ENCODE results near the gene HAT1.

HAT1 gene

DNA sequence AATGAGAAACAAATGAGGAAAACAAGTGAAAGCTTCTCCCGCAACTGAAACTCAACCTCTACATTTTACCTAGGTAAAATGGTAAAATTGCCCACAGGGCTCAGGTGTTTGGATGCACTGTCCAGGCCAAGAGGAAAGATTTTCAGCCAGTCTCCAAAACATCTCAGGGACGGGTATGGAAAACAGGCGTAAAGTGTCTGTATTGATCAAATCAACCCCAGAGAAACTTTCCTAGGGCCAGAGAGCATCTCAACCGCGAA is 361 bp upstream of the HAT1 start:
- DNase-seq (ENCODE audit: low spot score), result no peak

DNA sequence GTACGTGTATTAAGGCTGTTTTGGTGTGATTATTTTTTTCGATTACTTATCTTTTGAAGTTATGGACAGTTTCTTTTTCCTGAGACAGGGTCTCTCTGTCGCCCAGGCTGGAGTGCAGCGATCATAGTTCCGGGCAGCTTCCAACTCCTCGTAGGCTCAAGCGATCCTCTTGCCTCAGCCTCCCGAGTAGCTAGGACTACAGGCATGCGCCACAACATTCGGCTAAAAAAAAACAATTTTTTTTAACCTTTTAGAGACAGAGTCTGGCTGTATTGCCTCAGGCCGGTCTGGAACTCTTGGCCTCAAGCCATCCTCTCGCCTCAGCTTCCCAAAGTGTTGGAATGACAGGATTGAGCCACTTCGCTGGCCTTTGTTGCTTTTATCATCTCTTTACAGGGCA is 945 bp downstream of the HAT1 start:
- no peak for DNase-seq (ENCODE audit: low spot score)

DNA sequence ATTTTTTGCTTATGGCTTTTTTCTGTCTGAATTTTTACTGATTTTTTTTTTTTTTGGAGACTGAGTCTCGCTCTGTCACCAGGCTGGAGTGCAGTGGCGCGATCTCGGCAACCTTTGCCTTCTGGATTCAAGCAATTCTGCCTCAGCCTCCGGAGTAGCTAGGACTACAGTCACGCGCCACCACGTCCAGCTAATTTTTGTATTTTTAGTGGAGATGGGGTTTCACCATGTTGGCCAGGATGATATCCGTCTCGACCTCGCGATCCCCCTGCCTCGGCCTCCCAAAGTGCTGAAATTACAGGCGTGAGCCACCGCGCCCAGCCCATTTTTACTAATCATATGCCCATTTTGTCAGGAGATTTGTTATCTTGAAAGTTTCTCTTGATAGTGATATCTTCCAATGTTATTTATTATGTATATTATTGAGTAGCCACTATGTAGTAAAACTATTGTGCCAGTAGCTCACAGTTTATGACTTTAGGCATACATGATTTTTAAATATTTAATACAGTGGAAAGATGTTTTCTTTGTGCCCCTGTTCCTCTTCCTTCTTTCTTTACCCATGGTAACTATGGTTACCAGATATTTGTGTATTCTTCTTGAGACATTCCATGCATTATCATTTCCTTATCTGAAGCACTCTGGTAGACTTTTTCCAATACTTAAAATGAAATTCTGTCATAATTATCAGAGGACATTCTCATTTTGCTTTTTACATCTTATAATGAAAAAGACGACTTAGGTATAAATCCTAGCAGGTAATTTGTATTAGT is 2.1 kb downstream of the HAT1 start:
- no peak for DNase-seq (ENCODE audit: low spot score)

DNA sequence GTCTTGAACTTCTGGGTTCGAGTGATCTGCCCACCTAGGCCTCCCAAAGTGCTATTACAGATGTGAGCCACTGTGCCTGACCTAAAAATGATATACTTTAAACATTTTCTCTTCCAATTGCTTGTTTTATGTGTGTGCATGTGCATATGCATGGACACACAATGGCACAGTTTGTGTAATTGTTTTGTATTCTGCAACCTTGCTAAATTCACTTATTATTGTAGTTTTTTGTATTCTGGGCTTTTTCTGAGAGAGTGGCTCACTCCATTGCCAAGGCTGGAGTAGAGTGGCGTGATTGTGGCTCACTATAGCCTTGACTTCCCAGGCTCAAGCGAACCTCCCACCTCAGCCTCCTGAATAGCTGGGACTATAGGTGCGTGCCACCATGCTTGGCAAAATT is 8.1 kb downstream of the HAT1 start:
- DNase-seq (ENCODE audit: low spot score), result no peak

DNA sequence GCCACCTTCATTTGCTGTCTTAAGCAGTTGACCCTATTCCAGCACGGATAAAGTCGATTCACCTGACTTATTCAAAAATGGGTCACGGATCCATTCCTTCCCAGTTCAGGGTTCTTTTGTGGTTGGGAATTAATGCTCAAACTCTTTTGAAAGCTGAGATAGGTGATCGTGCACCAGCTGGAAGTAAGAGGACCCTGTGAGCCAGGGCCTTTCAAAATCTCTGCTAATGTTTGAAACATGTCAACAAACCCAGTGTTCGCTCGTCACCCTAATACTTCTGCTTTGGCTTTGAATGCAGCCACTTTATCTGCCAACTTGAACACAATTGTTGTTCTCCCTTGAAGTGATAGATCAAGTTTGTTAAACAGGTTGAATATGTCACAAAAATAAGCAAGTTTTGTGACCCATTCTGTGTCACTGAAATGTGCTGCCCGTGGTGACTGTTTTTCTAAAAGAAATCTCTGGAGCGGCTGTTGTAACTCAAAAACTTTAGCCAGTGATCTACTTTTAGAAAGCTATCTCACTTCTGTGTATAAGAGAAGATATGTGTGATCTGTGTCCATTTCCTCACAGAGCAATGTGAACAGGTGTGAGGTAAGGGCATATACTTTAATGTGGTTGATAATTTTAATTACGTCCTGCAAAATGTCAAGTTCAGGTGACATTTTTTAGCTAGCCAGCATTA is 16.9 kb downstream of the HAT1 start:
- no peak for DNase-seq (ENCODE audit: low spot score)

DNA sequence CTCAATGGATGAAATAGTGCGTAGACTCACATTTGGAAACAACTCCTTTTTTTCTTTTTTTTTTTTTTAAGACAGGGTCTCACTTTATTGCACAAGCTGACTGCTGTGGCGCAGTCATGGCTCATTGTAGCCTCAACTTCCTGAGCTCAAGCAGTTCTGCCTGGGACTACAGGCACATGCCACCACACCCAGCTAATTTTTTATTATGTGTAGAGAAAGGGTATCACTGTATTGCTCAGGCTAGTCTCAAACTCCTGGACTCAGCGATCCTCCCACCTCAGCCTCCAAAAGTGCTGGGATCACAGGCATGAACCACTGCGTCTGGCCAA is 17.4 kb downstream of the HAT1 start:
- no peak for DNase-seq (ENCODE audit: low spot score)

DNA sequence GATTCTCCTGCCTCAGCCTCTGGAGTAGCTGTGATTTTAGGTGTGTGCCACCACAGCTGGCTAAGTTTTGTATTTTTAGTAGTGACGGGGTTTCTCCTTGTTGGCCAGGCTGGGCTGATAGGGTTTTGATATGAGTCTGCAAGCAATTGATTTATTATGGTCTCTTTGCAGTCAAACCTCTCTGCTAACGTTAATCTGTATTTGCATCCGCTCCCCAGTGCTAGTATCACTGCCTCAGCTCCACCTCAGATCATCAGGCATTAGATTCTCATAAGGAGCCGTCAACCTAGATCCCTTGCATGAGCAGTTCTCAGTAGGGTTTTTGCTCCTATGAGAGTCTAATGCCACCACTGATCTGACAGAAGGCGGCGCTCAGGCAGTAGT is 19.0 kb downstream of the HAT1 start:
- DNase-seq (ENCODE audit: low spot score), result no peak

DNA sequence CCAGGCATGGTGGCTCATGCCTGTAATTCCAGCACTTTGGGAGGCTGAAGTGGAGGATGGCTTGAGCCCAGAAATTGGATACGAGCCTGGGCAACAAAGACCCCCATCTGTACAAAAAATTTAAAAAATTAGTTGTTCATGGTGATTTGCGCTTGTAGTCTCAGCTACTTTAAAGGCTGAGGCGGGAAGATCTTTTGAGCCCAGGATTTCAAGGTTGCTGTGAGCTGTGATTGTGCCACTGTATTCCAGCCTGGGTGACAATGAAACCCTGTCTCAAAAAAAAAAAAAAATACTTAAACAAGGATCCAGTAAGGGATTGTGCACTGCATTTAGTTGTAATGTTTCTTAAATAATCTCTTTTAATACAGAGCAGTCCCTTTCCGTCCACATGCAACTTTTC is 21.6 kb downstream of the HAT1 start:
- no peak for DNase-seq (ENCODE audit: low spot score)

DNA sequence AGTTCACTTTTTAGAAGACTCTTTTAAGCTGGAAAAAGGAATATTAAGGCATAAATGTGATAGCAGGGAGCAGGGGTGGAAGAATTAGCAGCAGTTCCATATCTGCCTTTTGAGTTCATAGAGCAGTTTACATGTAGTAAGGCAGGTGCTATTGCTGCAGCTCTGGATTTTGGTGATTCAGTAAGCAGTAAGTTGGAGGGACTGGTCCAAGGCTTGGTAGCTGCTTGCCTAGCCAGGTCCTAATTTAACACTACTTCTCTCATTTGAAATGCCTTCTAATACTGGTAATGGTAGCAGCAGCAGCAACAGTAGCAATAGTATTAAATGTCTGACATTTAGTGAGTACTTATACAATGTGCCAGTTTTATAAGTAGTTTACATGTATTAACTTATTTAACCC is 30.0 kb downstream of the HAT1 start:
- DNase-seq (ENCODE audit: low spot score), result no peak

DNA sequence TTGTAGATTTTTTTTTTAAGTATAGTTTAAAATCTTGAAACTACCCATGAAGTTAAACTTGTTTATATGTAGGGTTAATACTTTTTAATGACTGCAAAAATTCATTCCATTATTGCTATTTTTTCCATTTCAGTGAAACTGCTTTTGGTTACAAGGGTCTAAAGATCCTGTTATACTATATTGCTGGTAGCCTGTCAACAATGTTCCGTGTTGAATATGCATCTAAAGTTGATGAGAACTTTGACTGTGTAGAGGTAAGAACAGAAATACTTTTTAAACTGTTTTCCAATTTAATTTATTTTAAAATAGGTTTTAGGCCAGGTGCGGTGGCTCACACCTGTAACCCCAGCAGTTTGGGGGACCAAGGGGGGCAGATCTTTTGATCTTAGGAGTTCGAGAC is 30.5 kb downstream of the HAT1 start:
- DNase-seq (ENCODE audit: low spot score), result no peak

DNA sequence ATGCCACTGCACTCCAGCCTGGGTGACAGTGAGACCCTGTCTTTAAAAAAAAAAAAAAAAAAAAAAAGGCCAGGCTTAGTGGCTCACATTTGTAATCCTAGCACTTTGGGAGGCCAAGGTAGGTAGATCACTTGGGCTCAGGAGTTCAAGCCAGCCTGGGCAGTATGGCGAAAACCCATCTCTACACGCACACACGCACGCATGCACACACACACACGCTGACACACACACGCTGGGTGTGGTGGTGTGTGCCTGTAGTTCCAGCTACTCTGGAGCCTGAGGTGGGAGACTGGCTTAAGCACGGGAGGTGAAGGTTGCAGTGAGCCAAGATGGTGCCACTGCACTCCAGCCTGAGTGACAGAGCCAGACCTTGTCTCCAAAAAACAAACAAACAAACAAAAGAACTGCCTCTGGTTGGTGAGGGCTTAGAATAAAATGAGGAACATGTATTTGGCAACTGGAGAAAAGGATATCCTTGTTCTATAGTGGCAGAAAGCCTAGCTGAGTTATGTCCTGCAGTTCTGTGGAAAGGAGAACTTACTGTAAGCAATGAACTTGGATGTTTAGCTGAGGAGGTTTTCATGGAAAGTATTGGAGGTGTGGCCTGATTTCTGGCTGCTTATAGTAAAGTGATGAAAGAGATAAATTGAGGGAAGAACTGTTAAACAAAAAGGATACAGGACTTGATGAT is 34.0 kb downstream of the HAT1 start:
- peak; percentile 10 for DNase-seq (ENCODE audit: low spot score)

DNA sequence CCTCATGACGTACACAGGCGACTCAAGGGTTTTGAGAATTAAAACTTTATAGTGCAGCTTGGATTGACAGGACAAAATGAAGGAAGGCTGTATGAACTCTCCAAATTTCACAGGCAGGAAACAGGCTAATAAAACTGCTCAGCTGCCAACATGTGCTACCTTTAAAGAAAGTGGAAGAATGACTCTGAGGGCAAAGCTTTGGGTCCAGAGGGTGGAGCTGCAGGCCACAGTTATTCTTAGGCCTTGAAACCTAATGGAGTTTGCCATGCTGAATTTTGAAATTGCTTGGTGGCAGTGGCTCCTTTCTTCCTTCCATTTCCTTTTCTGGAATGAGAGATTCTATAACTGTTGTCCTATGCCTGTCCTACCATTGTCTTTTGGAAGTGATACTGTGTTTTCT is 34.8 kb downstream of the HAT1 start:
- no peak for DNase-seq (ENCODE audit: low spot score)

DNA sequence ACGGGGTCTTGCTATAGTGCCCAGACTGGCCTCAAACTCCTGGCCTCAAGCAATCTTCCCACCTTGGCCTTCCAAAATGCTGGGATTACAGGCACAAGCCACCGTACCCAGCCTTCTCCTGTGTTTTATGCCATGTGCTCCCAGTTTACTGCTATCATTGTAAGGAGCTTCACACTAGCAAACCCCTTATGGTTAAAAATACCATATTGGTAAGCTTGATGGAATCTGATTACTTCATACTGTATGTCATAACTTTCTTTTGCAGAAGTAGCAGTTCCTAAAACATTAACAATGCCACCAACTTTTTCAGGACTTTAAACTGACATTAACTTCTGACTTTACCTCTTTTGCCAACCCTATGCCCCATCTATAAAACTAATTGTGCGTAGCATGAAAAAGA is 36.2 kb downstream of the HAT1 start:
- DNase-seq (ENCODE audit: low spot score), result no peak

DNA sequence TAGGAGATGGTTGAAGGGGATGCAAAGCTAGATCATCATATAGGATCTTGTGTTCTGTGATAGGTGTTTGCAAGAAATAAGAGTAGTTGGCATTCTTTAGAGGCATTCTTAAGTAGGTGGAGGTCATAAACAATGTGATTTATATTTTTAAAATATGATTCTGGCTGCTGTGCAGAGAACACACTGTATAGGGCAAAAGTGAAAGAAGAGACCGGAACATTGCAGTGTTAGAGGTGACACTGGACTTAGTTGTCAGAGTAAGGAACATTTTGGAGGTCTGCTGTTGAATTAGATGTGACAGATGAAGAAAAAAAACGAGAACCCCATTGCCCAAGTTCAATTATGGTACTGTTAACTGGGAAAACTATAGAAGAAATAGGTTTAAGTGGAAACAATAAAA is 37.7 kb downstream of the HAT1 start:
- no peak for DNase-seq (ENCODE audit: low spot score)

DNA sequence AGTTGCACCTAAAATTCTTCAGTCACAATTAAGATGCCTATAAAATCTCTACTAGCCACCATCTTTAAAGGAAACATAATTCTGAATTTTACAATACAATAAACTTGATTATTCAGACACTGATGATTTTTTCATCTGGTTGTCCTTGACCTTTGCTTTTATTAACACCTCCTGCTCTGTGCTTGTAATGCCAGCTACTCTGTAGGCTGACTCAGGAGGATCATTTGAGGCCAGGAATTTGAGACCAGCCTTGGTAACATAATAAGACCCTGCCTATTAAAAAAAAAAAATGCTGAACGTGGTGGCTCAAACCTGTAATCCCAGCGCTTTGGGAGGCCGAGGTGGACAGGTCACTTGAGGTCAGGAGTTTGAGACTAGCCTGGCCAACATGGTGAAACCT is 38.3 kb downstream of the HAT1 start:
- DNase-seq (ENCODE audit: low spot score), result no peak

DNA sequence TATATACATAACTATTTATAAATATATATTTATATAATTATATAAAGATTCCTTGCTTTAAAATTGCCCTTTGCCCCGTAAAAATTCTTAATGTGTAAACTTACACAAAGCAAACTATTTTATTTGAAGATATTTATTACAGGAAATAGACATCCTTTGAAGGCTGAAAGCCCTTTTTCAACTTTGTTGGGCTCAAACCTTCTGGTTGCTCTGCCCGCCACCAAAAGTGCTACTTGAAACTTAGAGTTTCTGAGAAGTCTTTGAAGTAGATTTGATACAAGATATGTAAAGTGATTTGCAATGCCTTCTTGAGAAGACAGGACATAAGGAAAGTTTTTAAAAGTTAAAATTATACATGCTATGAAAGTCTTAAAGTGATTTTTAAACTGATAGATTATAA is 40.9 kb downstream of the HAT1 start:
- no peak for DNase-seq (ENCODE audit: low spot score)

DNA sequence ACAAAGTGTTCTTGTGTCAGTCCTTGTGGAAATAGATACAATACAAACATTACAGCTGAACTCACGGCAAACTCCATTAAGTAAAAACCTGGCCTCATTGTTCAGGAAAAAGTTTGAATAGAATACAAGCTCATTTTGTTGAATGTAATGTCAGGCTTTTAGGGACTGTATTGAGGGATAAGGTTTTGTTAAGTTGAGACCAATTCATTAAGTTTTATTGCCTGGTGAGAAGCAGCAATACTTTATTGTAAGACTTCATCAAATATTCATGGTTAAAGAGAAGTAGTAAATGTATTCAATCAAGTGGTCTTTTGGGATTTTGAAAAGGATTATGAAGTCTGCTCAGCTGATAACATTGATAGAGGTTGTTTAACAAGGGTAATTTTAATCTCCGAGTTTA is 42.0 kb downstream of the HAT1 start:
- no peak for DNase-seq (ENCODE audit: low spot score)

DNA sequence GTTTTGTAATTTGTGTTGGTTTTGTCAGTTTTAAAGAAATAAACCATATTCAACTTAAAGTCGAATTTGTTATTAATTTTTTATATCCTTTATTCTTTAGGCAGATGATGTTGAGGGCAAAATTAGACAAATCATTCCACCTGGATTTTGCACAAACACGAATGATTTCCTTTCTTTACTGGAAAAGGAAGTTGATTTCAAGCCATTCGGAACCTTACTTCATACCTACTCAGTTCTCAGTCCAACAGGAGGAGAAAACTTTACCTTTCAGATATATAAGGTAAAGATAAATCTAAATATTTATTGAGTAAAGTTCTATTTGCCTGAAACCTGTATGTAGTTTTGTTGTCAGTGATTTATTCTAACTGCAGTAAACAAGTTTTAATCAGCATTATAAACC is 43.0 kb downstream of the HAT1 start:
- DNase-seq (ENCODE audit: low spot score), result no peak

DNA sequence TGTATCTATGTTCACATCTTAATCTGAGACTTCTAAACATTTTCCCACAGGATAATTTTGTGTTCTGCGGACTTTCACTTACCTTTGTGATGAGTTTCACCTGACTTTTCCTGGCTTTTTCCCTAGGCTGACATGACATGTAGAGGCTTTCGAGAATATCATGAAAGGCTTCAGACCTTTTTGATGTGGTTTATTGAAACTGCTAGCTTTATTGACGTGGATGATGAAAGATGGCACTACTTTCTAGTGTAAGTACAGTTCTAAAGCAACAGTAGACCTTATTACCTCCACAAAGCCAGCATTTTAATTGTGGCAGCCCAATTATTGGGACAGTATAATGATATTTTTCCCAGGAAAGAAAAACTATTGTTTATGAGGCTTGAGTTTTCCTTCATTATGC is 43.4 kb downstream of the HAT1 start:
- no peak for DNase-seq (ENCODE audit: low spot score)

DNA sequence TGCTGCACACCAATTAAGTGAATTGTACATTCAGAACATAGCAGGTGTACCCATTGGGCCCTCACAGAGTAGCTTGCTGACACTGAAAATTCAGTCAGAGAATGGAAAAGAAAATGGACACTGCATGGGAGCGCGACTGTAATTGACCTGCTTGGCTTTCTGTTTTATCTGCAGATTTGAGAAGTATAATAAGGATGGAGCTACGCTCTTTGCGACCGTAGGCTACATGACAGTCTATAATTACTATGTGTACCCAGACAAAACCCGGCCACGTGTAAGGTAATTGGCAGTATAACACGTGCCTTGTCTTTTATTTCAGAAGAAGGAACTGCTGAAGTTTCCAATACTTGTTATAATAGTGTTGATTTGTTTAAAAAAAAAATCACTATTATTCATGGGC is 44.0 kb downstream of the HAT1 start:
- DNase-seq (ENCODE audit: low spot score), result no peak

DNA sequence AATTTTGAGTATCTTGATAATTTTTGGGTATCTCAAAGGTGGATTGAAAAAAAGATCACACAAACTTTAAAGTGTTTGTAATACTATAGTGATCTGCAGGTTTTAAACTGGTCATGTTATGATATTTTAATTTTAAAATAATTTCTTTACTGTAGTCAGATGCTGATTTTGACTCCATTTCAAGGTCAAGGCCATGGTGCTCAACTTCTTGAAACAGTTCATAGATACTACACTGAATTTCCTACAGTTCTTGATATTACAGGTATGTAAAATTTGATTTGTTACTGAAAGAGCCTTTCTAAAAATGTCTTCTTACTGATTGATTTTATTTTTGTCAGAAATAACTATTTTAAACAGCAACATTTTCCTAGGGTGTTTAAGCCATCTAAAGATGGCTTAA is 44.4 kb downstream of the HAT1 start:
- no peak for DNase-seq (ENCODE audit: low spot score)

DNA sequence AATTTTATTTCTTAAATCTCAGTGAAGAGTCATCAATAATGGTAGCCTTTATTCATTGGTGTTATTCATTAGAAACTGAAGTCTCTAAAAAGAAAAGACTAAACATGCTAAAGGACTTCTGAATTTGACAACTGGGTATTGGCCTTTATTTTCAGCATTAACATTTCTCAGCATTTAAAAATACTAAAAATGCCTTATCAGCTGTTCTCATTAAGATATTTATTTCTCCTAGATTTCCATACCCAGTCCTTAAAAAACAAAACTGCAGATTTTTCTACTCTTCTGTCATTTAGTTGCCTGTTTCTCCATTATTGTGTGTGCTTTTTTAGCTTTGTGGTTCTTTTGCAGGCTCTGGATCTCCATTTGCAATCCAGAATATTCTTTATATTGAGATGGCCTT is 46.2 kb downstream of the HAT1 start:
- no peak for DNase-seq (ENCODE audit: low spot score)

DNA sequence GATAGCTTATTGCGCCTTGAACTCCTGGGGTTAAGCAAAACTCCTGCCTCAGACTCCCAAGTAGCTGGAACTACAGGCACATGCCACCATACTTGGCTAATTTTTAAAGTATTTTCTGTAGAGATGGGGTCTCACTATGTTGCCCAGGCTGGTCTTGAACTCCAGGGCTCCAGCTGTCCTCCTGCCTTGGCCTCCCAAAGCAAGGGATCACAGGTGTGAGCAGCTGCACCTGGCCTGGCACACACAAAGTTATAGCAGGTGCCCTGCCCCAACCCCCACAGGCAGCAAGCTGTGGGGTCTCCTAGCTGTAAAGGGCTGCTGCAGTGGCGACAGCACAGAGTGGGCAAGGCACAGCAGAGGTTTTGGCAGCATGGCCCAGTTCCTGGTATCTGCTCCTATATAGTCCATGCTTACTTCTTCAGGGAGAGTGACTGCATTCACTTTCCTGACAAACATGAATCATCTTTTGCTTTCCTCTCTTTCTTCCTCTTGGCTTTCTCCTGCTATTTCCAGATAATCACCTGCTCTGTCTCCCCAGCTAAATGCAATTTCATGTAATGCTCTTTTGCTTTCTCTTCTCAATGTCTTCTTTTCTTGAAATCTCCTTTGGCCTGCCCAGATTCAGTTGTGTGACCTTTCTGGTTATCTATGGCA is 50.2 kb downstream of the HAT1 start:
- no peak for DNase-seq (ENCODE audit: low spot score)
